Mesenchymal stem cell (in vitro differentiated cells and primary cell): Measurements from ENCODE around the gene LSM4. TPM values are rescaled to one million over a fixed set of nuclear protein-coding genes. Genes with fewer than 3 reads are reported as not detected.

ENCODE experiments used
- DNase-seq: peaks from one replicate; pipeline ENCODE4 v3.0.0-alpha.2; 2013
- H2AFZ ChIP-seq: one replicate; pipeline ENCODE4 v1.6.1; 2013; ENCODE audit warnings: low read depth, mild to moderate bottlenecking, control low read depth, inconsistent platforms, low read length, moderate library complexity
- H2AK5ac ChIP-seq: 2 replicates; pipeline ENCODE4 v1.6.1; 2013; ENCODE audit warnings: low read length, moderate library complexity, mild to moderate bottlenecking, inconsistent platforms; ENCODE audit not compliant: severe bottlenecking
- H2BK120ac ChIP-seq: one replicate; pipeline ENCODE4 v1.6.1; 2013; ENCODE audit warnings: low read depth, mild to moderate bottlenecking, inconsistent platforms, low read length, moderate library complexity
- H2BK12ac ChIP-seq, 2 experiments: one replicate each; pipeline ENCODE4 v1.6.1; 2013; ENCODE audit warnings: inconsistent platforms in 2 of 2, low read length in 2 of 2, mild to moderate bottlenecking in 2 of 2, moderate library complexity in 2 of 2, control low read depth in 1 of 2
- H2BK15ac ChIP-seq: one replicate; pipeline ENCODE4 v1.6.1; 2013; ENCODE audit warnings: mild to moderate bottlenecking, low read depth, inconsistent platforms; ENCODE audit not compliant: poor library complexity, severe bottlenecking
- H2BK5ac ChIP-seq: 2 replicates; pipeline ENCODE4 v1.6.1; 2013; ENCODE audit warnings: low read depth, mild to moderate bottlenecking, low read length, control low read depth, inconsistent platforms; ENCODE audit not compliant: poor library complexity, severe bottlenecking
- H3K14ac ChIP-seq, 2 experiments: one replicate each; pipeline ENCODE4 v1.6.1; 2013; ENCODE audit warnings: inconsistent platforms in 2 of 2, low read length in 2 of 2, control low read depth in 1 of 2, mild to moderate bottlenecking in 1 of 2, moderate library complexity in 1 of 2
- H3K18ac ChIP-seq, 2 experiments: one replicate each; pipeline ENCODE4 v1.6.1; 2013; ENCODE audit warnings: inconsistent platforms in 2 of 2, low read length in 2 of 2, control low read depth in 1 of 2, low read depth in 1 of 2, mild to moderate bottlenecking in 1 of 2
- H3K23ac ChIP-seq, 2 experiments: one replicate each; pipeline ENCODE4 v1.6.1; 2013; ENCODE audit warnings: inconsistent platforms in 2 of 2, low read length in 2 of 2, mild to moderate bottlenecking in 2 of 2, moderate library complexity in 2 of 2, control low read depth in 1 of 2
- H3K27ac ChIP-seq: 2 replicates; pipeline ENCODE4 v1.5.1; 2013; ENCODE audit warnings: mild to moderate bottlenecking, moderate library complexity, low read length, control low read depth, inconsistent platforms; ENCODE audit not compliant: poor library complexity, severe bottlenecking
- H3K27me3 ChIP-seq, 2 experiments: 2 replicates each; pipeline versions ENCODE4 v1.6.1 to v1.7.0; 2013; ENCODE audit warnings: low read length in 2 of 2, mild to moderate bottlenecking in 2 of 2, moderate library complexity in 2 of 2, control low read depth in 1 of 2, inconsistent platforms in 1 of 2; ENCODE audit not compliant: control insufficient read depth in 1 of 2, insufficient read depth in 1 of 2
- H3K36me3 ChIP-seq, 2 experiments: 2 replicates each; pipeline versions ENCODE4 v1.6.1 to v1.7.0; 2013; ENCODE audit warnings: low read length in 2 of 2, control low read depth in 1 of 2, inconsistent platforms in 1 of 2, low read depth in 1 of 2, mild to moderate bottlenecking in 1 of 2; ENCODE audit not compliant: insufficient read depth in 2 of 2, control insufficient read depth in 1 of 2
- H3K4ac ChIP-seq, 2 experiments: one replicate each; pipeline ENCODE4 v1.6.1; 2013; ENCODE audit warnings: inconsistent platforms in 2 of 2, low read length in 2 of 2, mild to moderate bottlenecking in 2 of 2, moderate library complexity in 2 of 2, control low read depth in 1 of 2, low read depth in 1 of 2
- H3K4me1 ChIP-seq: 2 replicates; pipeline ENCODE4 v1.6.1; 2013; ENCODE audit warnings: low read depth, low read length, control low read depth; ENCODE audit not compliant: control insufficient read depth, insufficient read depth
- H3K4me2 ChIP-seq: 2 replicates; pipeline ENCODE4 v1.6.1; 2013; ENCODE audit warnings: low read length, mild to moderate bottlenecking, inconsistent platforms; ENCODE audit not compliant: poor library complexity, severe bottlenecking
- H3K4me3 ChIP-seq, 2 experiments: 2 replicates each; pipeline versions ENCODE4 v1.5.1 to v1.7.0; 2013; ENCODE audit warnings: low read length in 2 of 2, mild to moderate bottlenecking in 2 of 2, control low read depth in 1 of 2, low read depth in 1 of 2; ENCODE audit not compliant: insufficient read depth in 1 of 2
- H3K79me1 ChIP-seq: replicated peaks from 2 replicates; pipeline ENCODE4 v1.6.1; 2013; ENCODE audit warnings: mild to moderate bottlenecking, control low read depth, low read length, inconsistent platforms; ENCODE audit not compliant: poor library complexity, severe bottlenecking
- H3K9ac ChIP-seq: 2 replicates; pipeline ENCODE4 v1.7.0; 2013; ENCODE audit warnings: mild to moderate bottlenecking, low read length, moderate library complexity
- H3K9me3 ChIP-seq: 2 replicates; pipeline ENCODE4 v1.7.0; 2013; ENCODE audit warnings: mild to moderate bottlenecking, low read length; ENCODE audit not compliant: control insufficient read depth
- H4K8ac ChIP-seq: one replicate; pipeline ENCODE4 v1.6.1; 2013; ENCODE audit warnings: inconsistent platforms, mild to moderate bottlenecking, low read length, moderate library complexity
- H4K91ac ChIP-seq: one replicate; pipeline ENCODE4 v1.6.1; 2013; ENCODE audit warnings: mild to moderate bottlenecking, low read length, inconsistent platforms
- WGBS: methylation state at CpG from one replicate; pipeline ENCODE4 v1.1.7; 2013; ENCODE audit warnings: mixed read lengths; 5-methylcytosine and 5-hydroxymethylcytosine counted together
- small RNA-seq: library from polyadenylated mRNA; stranded (forward); fragments of <200 nt; extraction: miRNeasy Mini kit (QIAGEN cat#:217004); gene quantifications from one replicate; pipeline ENCODE3, GENCODE V24; 2013; ENCODE audit warnings: low read depth

Gene LSM4

GRCh38 chr19:18259893-18260292, 63.0 kb downstream of the LSM4 start:
- Histone ChIP-seq H3K18ac (no peak overlapping the region), H2BK120ac (no peak overlapping the region), H2AK5ac (no peak overlapping the region), H3K27me3 (peaks cover 7% of the 10 kb centered on the region in 2 experiments), H3K4ac (no peak overlapping the region), H2BK15ac (no peak overlapping the region), H2BK5ac (no peak overlapping the region), H2AFZ (no peak overlapping the region), H3K23ac (no peak overlapping the region), H3K14ac (no peak overlapping the region), H3K27ac (no peak overlapping the region), H3K4me1 (peaks cover 1% of the 10 kb centered on the region), H3K9ac (no peak overlapping the region), H3K9me3 (no peaks in the 10 kb centered on the region), H4K8ac (no peak overlapping the region), H2BK12ac (no peak overlapping the region), H4K91ac (no peak overlapping the region), H3K4me3 (no peak overlapping the region), H3K4me2 (no peak overlapping the region), H3K36me3 (peaks cover 27 to 36% of the 10 kb centered on the region in 2 experiments), H3K79me1 (no peaks in the 10 kb centered on the region)
- peak; percentile 54 for DNase-seq
- WGBS = 88% methylated on average over 4 of the region's 4 CpGs

GRCh38 chr19:18257503-18258470, 65.1 kb downstream of the LSM4 start:
- H4K91ac ChIP-seq = no peak overlapping the region
- no peak overlapping the region for H3K14ac ChIP-seq
- 90% methylated on average over 55 of the region's 55 CpGs for WGBS
- no peaks in the 10 kb centered on the region for H3K79me1 ChIP-seq
- no peak overlapping the region for H3K27ac ChIP-seq
- no peak overlapping the region for H3K4me3 ChIP-seq
- H2BK12ac ChIP-seq = no peak overlapping the region
- no peak overlapping the region for H2BK15ac ChIP-seq
- H2AK5ac ChIP-seq = no peak overlapping the region
- H4K8ac ChIP-seq = no peak overlapping the region
- H3K23ac ChIP-seq = no peak overlapping the region
- no peak overlapping the region for H3K18ac ChIP-seq
- H3K9ac ChIP-seq = no peak overlapping the region
- no peaks in the 10 kb centered on the region for H3K4me1 ChIP-seq
- DNase-seq = peak; percentile 31
- no peaks in the 10 kb centered on the region for H3K9me3 ChIP-seq
- peaks cover 9 to 17% of the 10 kb centered on the region in 2 experiments for H3K36me3 ChIP-seq
- H3K4ac ChIP-seq = no peak overlapping the region
- peaks cover 9 to 22% of the 10 kb centered on the region in 2 experiments for H3K27me3 ChIP-seq
- H2BK5ac ChIP-seq = no peak overlapping the region
- no peak overlapping the region for H2BK120ac ChIP-seq
- no peak overlapping the region for H2AFZ ChIP-seq
- no peak overlapping the region for H3K4me2 ChIP-seq

Small RNAs within 50 kb of the gene (small RNA-seq; reads per million reads assigned to genes)
- gene MIR3188 (not detected), gene RN7SL513P (not detected), gene RPL39P38 (not detected)
